Ovary (tissue), 9 donors: Measurements from ENCODE around the gene BCAS4. TPM values are rescaled to one million over a fixed set of nuclear protein-coding genes. Genes with fewer than 3 reads are reported as not detected.

Experiments used
- DNase-seq, 5 donors: peaks; one replicate each; pipeline ENCODE4 v3.0.0-alpha.2; 2019 to 2020
- H3K27ac ChIP-seq, 2 donors: fragments of 200-600 bp; one replicate each; pipeline versions ENCODE4 v1.5.1 to v1.8.0; 2019 to 2022
- H3K27me3 ChIP-seq: fragments of 200-600 bp; one replicate; pipeline ENCODE4 v1.8.0; 2022
- H3K36me3 ChIP-seq: fragments of 200-600 bp; sonication (generic); one replicate; pipeline ENCODE4 v1.5.1; 2019
- H3K4me1 ChIP-seq: one replicate; pipeline ENCODE4 v1.8.1; 2013; ENCODE audit warnings: mild to moderate bottlenecking, moderate library complexity; ENCODE audit not compliant: insufficient read depth
- H3K4me3 ChIP-seq: fragments of 200-600 bp; sonication (generic); one replicate; pipeline ENCODE4 v1.5.1; 2017
- H3K9me3 ChIP-seq, 2 donors: fragments of 200-600 bp in 1 of 2; sonication (generic) in 1 of 2; one replicate each; pipeline versions ENCODE4 v1.5.1 to v1.8.1; 2013 to 2019; ENCODE audit warnings: mild to moderate bottlenecking in 1 of 2, moderate library complexity in 1 of 2
- CTCF ChIP-seq, 3 donors: fragments of 450-650 bp in 2 of 3; fragments of 200-600 bp in 1 of 3; IDR thresholded peaks; one replicate each; pipeline versions ENCODE4 v1.5.1 to v1.8.0; 2016 to 2022; ENCODE audit warnings: antibody characterized with exemption in 3 of 3, mild to moderate bottlenecking in 1 of 3
- EP300 ChIP-seq: sonication (generic); formaldehyde crosslinking; IDR thresholded peaks from one replicate; pipeline ENCODE4 v1.6.1; 2017; ENCODE audit warnings: antibody characterized with exemption
- POLR2A ChIP-seq: fragments of 450-650 bp; IDR thresholded peaks from one replicate; pipeline ENCODE4 v1.6.1; 2017; ENCODE audit warnings: antibody characterized with exemption, mild to moderate bottlenecking, moderate library complexity
- WGBS, 3 donors: extraction: QIAGEN DNeasy Blood & Tissue Kit in 1 of 3; methylation state at CpG; one replicate each; pipeline versions ENCODE4 v1.1.5 to v1.1.7; 2013 to 2017; 5-methylcytosine and 5-hydroxymethylcytosine counted together
- intact Hi-C, 4 donors: fragments of 100-400 bp; cut with DNase I; formaldehyde crosslinking; loops; one replicate each; pipeline versions ENCODE4 v1.11.0 to v1.15.1; 2022 to 2023
- polyA plus RNA-seq, 2 donors: library from polyadenylated mRNA; stranded (reverse); fragments of 200-250 nt in 1 of 2; fragments of 350-450 nt in 1 of 2; fragmentation: Illumina TruSeq in 1 of 2; extraction: RNeasy Lipid Tissue Mini Kit (QIAGEN cat#74804) in 1 of 2; gene quantifications; one replicate each; pipeline ENCODE4 v1.2.3, GENCODE V29; 2013 to 2014
- total RNA-seq, 7 donors: library from RNA; depleted of rRNA in 2 of 7; stranded (reverse); fragments of >200 nt in 2 of 7; fragmentation: NEBNext Ultra II Directional in 3 of 7; extraction: Animal tissue kit (Norgen Biotek cat#: 25700) in 3 of 7; gene quantifications; one replicate each; pipeline versions ENCODE4 v1.1.0 to v1.2.4, GENCODE V29; 2016 to 2023
- donor health status: DM: no; HTN: no; CAD: no; lungs with moderate emphysema.
- donor health status: DM: no; HTN: no; CAD: no.
- donor health status: Bipolar disorder and iron deficiency.
- donor health status: DM: yes; HTN: yes; CAD: no.
- donor health status: DM: no; HTN: no; CAD: no.
- donor health status: DM: yes; HTN: yes; CAD: no.

Gene BCAS4
- total and polyA plus RNA-seq, 9 donors, result 2.0 to 9.1 (median 3.1) TPM

GRCh38 chr20:50801747-50802125 lies 6.9 kb downstream of the BCAS4 start:
- intact Hi-C loops, result loop anchor here in 1 of 4 donors (10.0 kb wide), 1 partner anchor 73 kb away; no protein-coding TSS in a partner anchor
- H3K27me3 ChIP-seq, result no peaks in the 10 kb centered on the region
- no peak for DNase-seq
- H3K36me3 ChIP-seq, result no peaks in the 10 kb centered on the region
- 93 to 95% (median 94%) methylated on average over 5 of the region's 5 CpGs for WGBS, 3 donors
- no peaks in the 10 kb centered on the region for H3K9me3 ChIP-seq
- no peak overlapping the region for H3K27ac ChIP-seq
- TF ChIP-seq EP300 (no peak), CTCF (IDR thresholded peaks at IDR 0.05) (no peak), POLR2A (no peak)
- H3K4me3 ChIP-seq, result no peak overlapping the region
- H3K4me1 ChIP-seq, result no peaks in the 10 kb centered on the region

GRCh38 chr20:50802289-50802688 lies 7.4 kb downstream of the BCAS4 start:
- H3K9me3 ChIP-seq, result no peaks in the 10 kb centered on the region
- WGBS, 3 donors, result 92 to 94% (median 92%) methylated on average over 8 of the region's 8 CpGs
- H3K27me3 ChIP-seq, result no peaks in the 10 kb centered on the region
- TF ChIP-seq CTCF (IDR thresholded peaks at IDR 0.05) (no peak), POLR2A (no peak), EP300 (no peak)
- H3K36me3 ChIP-seq, result no peaks in the 10 kb centered on the region
- H3K4me1 ChIP-seq, result no peaks in the 10 kb centered on the region
- intact Hi-C loops, result loop anchor here in 1 of 4 donors (10.0 kb wide), 1 partner anchor 73 kb away; no protein-coding TSS in a partner anchor
- H3K27ac ChIP-seq, result no peak overlapping the region
- DNase-seq, result no peak
- H3K4me3 ChIP-seq, result no peak overlapping the region

GRCh38 chr20:50804437-50805348 lies 9.8 kb downstream of the BCAS4 start:
- H3K4me1 ChIP-seq, result no peaks in the 10 kb centered on the region
- intact Hi-C loops, result loop anchor here in 1 of 4 donors (10.0 kb wide), 1 partner anchor 70 kb away; no protein-coding TSS in a partner anchor
- H3K9me3 ChIP-seq, result no peaks in the 10 kb centered on the region
- H3K36me3 ChIP-seq, result no peaks in the 10 kb centered on the region
- DNase-seq, result no peak
- H3K27ac ChIP-seq, result no peak overlapping the region
- TF ChIP-seq CTCF (IDR thresholded peaks at IDR 0.05) (no peak), EP300 (no peak), POLR2A (no peak)
- H3K27me3 ChIP-seq, result no peaks in the 10 kb centered on the region
- WGBS, 3 donors, result 44 to 56% (median 54%) methylated on average over 11 of the region's 11 CpGs
- no peak overlapping the region for H3K4me3 ChIP-seq

- Histone ChIP-seq H3K4me3 (no peak overlapping the region), H3K9me3 (no peaks in the 10 kb centered on the region), H3K27me3 (no peaks in the 10 kb centered on the region), H3K27ac (no peak overlapping the region), H3K4me1 (no peaks in the 10 kb centered on the region), H3K36me3 (no peaks in the 10 kb centered on the region)
- DNase-seq, result no peak
- intact Hi-C loops, result loop anchor here in 1 of 4 donors (10.0 kb wide), 1 partner anchor 69 kb away; no protein-coding TSS in a partner anchor
- WGBS, 3 donors, result 2 to 23% (median 4%) methylated on average over 1 of the region's 1 CpG
- TF ChIP-seq POLR2A (no peak), CTCF (IDR thresholded peaks at IDR 0.05) (no peak), EP300 (no peak)
Observed at GRCh38 chr20:50805349-50805684, 10.5 kb downstream of the BCAS4 start.
